Liver (tissue), 9 donors: Measurements from ENCODE around the gene SPATA46. TPM values are rescaled to one million over a fixed set of nuclear protein-coding genes. Genes with fewer than 3 reads are reported as not detected.

Experiments
- DNase-seq: peaks from one replicate; pipeline ENCODE4 v3.0.0-alpha.2; 2017; ENCODE audit warnings: low spot score
- H3K27ac ChIP-seq, 2 donors: one replicate each; pipeline ENCODE4 v1.7.0; 2013; ENCODE audit warnings: inconsistent platforms in 2 of 2, low read length in 2 of 2, control low read depth in 1 of 2, low read depth in 1 of 2, mild to moderate bottlenecking in 1 of 2
- H3K27me3 ChIP-seq, 4 donors: one replicate each; pipeline versions ENCODE4 v1.6.1 to v1.7.0; 2013; ENCODE audit warnings: low read length in 3 of 4, inconsistent platforms in 1 of 4, mild to moderate bottlenecking in 1 of 4, moderate library complexity in 1 of 4; ENCODE audit not compliant: control insufficient read depth in 4 of 4, insufficient read depth in 4 of 4
- H3K36me3 ChIP-seq, 4 donors: one replicate each; pipeline versions ENCODE4 v1.6.1 to v1.7.0; 2013; ENCODE audit warnings: low read length in 3 of 4, mild to moderate bottlenecking in 3 of 4, low read depth in 1 of 4, moderate library complexity in 1 of 4; ENCODE audit not compliant: control insufficient read depth in 4 of 4, insufficient read depth in 3 of 4
- H3K4me1 ChIP-seq, 4 donors: one replicate each; pipeline versions ENCODE4 v1.6.1 to v1.7.0; 2013; ENCODE audit warnings: low read length in 3 of 4, mild to moderate bottlenecking in 3 of 4, moderate library complexity in 1 of 4; ENCODE audit not compliant: control insufficient read depth in 4 of 4, insufficient read depth in 4 of 4
- H3K4me3 ChIP-seq, 3 donors: one replicate each; pipeline versions ENCODE4 v1.6.1 to v1.7.0; 2013; ENCODE audit warnings: low read length in 3 of 3, control low read depth in 1 of 3, low read depth in 1 of 3, mild to moderate bottlenecking in 1 of 3
- H3K9ac ChIP-seq, 2 donors: one replicate each; pipeline ENCODE4 v1.7.0; 2013; ENCODE audit warnings: low read length in 2 of 2, mild to moderate bottlenecking in 2 of 2, moderate library complexity in 2 of 2, control low read depth in 1 of 2, low read depth in 1 of 2
- H3K9me3 ChIP-seq, 4 donors: one replicate each; pipeline versions ENCODE4 v1.6.1 to v1.7.0; 2013; ENCODE audit warnings: low read length in 3 of 4; ENCODE audit not compliant: control insufficient read depth in 4 of 4
- ATF3 ChIP-seq: IDR thresholded peaks from 2 replicates; pipeline ENCODE4 v1.6.1; 2016; ENCODE audit warnings: antibody characterized with exemption
- CTCF ChIP-seq: fragments of 150-350 bp; IDR thresholded peaks from 2 replicates; pipeline ENCODE4 v1.5.1; 2017; ENCODE audit warnings: improper control_type of control experiment, low read depth, low read length; ENCODE audit not compliant: missing input control
- EGR1 ChIP-seq, 2 donors: IDR thresholded peaks; 2 replicates each; pipeline ENCODE4 v1.6.1; 2016 to 2018; ENCODE audit warnings: antibody characterized with exemption in 2 of 2, low read depth in 2 of 2
- FOXA1 ChIP-seq: IDR thresholded peaks from 2 replicates; pipeline ENCODE4 v1.6.1; 2016; ENCODE audit warnings: antibody characterized with exemption
- FOXA2 ChIP-seq: IDR thresholded peaks from 2 replicates; pipeline ENCODE4 v1.6.1; 2016; ENCODE audit warnings: antibody characterized with exemption
- GABPA ChIP-seq, 2 donors: IDR thresholded peaks in 1 of 2; conservative IDR thresholded peaks in 1 of 2; 2 replicates each; pipeline ENCODE4 v1.6.1; 2016; ENCODE audit warnings: antibody characterized with exemption in 2 of 2, mild to moderate bottlenecking in 1 of 2, moderate library complexity in 1 of 2
- HNF4A ChIP-seq, 2 donors: conservative IDR thresholded peaks; 2 replicates each; pipeline ENCODE4 v1.6.1; 2016; ENCODE audit warnings: antibody characterized with exemption in 2 of 2, mild to moderate bottlenecking in 2 of 2
- HNF4G ChIP-seq: IDR thresholded peaks from 2 replicates; pipeline ENCODE4 v1.6.1; 2016; ENCODE audit warnings: antibody characterized with exemption
- JUND ChIP-seq, 2 donors: IDR thresholded peaks; 2 replicates each; pipeline ENCODE4 v1.6.1; 2016; ENCODE audit warnings: antibody characterized with exemption in 2 of 2
- MAX ChIP-seq: IDR thresholded peaks from 2 replicates; pipeline ENCODE4 v1.6.1; 2016; ENCODE audit warnings: antibody characterized with exemption
- NR2F2 ChIP-seq: IDR thresholded peaks from 2 replicates; pipeline ENCODE4 v1.6.1; 2016; ENCODE audit warnings: antibody characterized with exemption
- RAD21 ChIP-seq, 2 donors: IDR thresholded peaks; 2 replicates each; pipeline ENCODE4 v1.6.1; 2016; ENCODE audit warnings: antibody characterized with exemption in 2 of 2, mild to moderate bottlenecking in 2 of 2
- REST ChIP-seq: IDR thresholded peaks from 2 replicates; pipeline ENCODE4 v1.6.1; 2016; ENCODE audit warnings: antibody characterized with exemption, mild to moderate bottlenecking
- RXRA ChIP-seq, 2 donors: IDR thresholded peaks; 2 replicates each; pipeline ENCODE4 v1.6.1; 2017 to 2018; ENCODE audit warnings: antibody characterized with exemption in 2 of 2, mild to moderate bottlenecking in 1 of 2
- SP1 ChIP-seq: IDR thresholded peaks from 2 replicates; pipeline ENCODE4 v1.6.1; 2018; ENCODE audit warnings: antibody characterized with exemption, mild to moderate bottlenecking
- TAF1 ChIP-seq: conservative IDR thresholded peaks from 2 replicates; pipeline ENCODE4 v1.6.1; 2016; ENCODE audit warnings: antibody characterized with exemption, mild to moderate bottlenecking
- YY1 ChIP-seq: IDR thresholded peaks from 2 replicates; pipeline ENCODE4 v1.6.1; 2016; ENCODE audit warnings: antibody characterized with exemption, mild to moderate bottlenecking
- ZBTB33 ChIP-seq: IDR thresholded peaks from 2 replicates; pipeline ENCODE4 v1.6.1; 2016; ENCODE audit warnings: antibody characterized with exemption
- WGBS: extraction: QIAGEN DNeasy Blood & Tissue Kit; methylation state at CpG from one replicate; pipeline ENCODE4 v1.1.7; 2013; 5-methylcytosine and 5-hydroxymethylcytosine counted together
- polyA plus RNA-seq, 2 donors: library from polyadenylated mRNA; stranded (reverse) in 1 of 2; unstranded in 1 of 2; fragments of 200-250 nt in 1 of 2; fragments of >200 nt in 1 of 2; fragmentation: Nextera tagmentation in 1 of 2; extraction: Ambion mirVana in 1 of 2; gene quantifications; one replicate each; pipeline versions ENCODE4 v1.2.1 to v1.2.3, GENCODE V29; 2013 to 2015
- total RNA-seq, 2 donors: library from RNA; depleted of rRNA; stranded (reverse); fragments of >200 nt; gene quantifications; one replicate each; pipeline ENCODE4 v1.2.3, GENCODE V29; 2014
- donor health status: healthy.
- donor health status: healthy.
- donor health status: healthy.
- donor health status: healthy.
- donor health status: healthy.

The SPATA46 gene
- total and polyA plus RNA-seq, 4 donors = 0.06 to 0.17 TPM; not detected in 2

- 98% methylated on average over 10 of the region's 10 CpGs for WGBS
- TF ChIP-seq HNF4G (no peak), NR2F2 (no peak), FOXA2 (no peak), JUND (IDR thresholded peaks at IDR 0.05) (no peak), YY1 (no peak), REST (no peak), HNF4A (conservative IDR thresholded peaks at IDR 0.05) (no peak), ATF3 (no peak), RXRA (IDR thresholded peaks at IDR 0.05) (no peak), FOXA1 (no peak), TAF1 (no peak), CTCF (no peak), GABPA (IDR thresholded peaks at IDR 0.05 in 1 of 2, conservative IDR thresholded peaks at IDR 0.05 in 1 of 2) (no peak), SP1 (no peak), MAX (no peak), EGR1 (IDR thresholded peaks at IDR 0.05; ENCODE audit: low read depth in 2 of 2) (no peak), RAD21 (IDR thresholded peaks at IDR 0.05) (no peak)
- H3K36me3 ChIP-seq = no peaks in the 10 kb centered on the region
- H3K9ac ChIP-seq = no peak overlapping the region
- no peak overlapping the region for H3K4me3 ChIP-seq
- H3K4me1 ChIP-seq = peaks cover 19 to 56% (median 38%) of the 10 kb centered on the region in 4 donors
- no peak for DNase-seq
- no peaks in the 10 kb centered on the region for H3K27me3 ChIP-seq
- H3K27ac ChIP-seq = peak overlapping the region in 1 of 2 donors; percentile 10
- H3K9me3 ChIP-seq = no peaks in the 10 kb centered on the region
Observed at GRCh38 chr1:162367772-162368171, 8.9 kb downstream of the SPATA46 start.

- no peak for DNase-seq
- Histone ChIP-seq H3K9me3 (no peaks in the 10 kb centered on the region), H3K4me3 (no peak overlapping the region), H3K27me3 (no peaks in the 10 kb centered on the region), H3K9ac (no peak overlapping the region), H3K36me3 (no peaks in the 10 kb centered on the region), H3K4me1 (peaks cover 18 to 52% (median 32%) of the 10 kb centered on the region in 4 donors), H3K27ac (no peak overlapping the region)
- WGBS = 91% methylated on average over 36 of the region's 36 CpGs
- TF ChIP-seq ATF3 (no peak), RXRA (IDR thresholded peaks at IDR 0.05) (no peak), FOXA1 (no peak), RAD21 (IDR thresholded peaks at IDR 0.05) (no peak), ZBTB33 (no peak), NR2F2 (no peak), SP1 (no peak), TAF1 (no peak), HNF4G (no peak), EGR1 (IDR thresholded peaks at IDR 0.05; ENCODE audit: low read depth in 2 of 2) (no peak), FOXA2 (no peak), GABPA (IDR thresholded peaks at IDR 0.05 in 1 of 2, conservative IDR thresholded peaks at IDR 0.05 in 1 of 2) (no peak)
Observed at GRCh38 chr1:162367073-162367472, 9.6 kb downstream of the SPATA46 start.
